Measurements from ENCODE around the gene LYPD5. TPM values are rescaled to one million over a fixed set of nuclear protein-coding genes. Genes with fewer than 3 reads are reported as not detected.

LYPD5 gene
- total RNA-seq, 1 experiment from 2014 or later, result 0.46 TPM

DNA sequence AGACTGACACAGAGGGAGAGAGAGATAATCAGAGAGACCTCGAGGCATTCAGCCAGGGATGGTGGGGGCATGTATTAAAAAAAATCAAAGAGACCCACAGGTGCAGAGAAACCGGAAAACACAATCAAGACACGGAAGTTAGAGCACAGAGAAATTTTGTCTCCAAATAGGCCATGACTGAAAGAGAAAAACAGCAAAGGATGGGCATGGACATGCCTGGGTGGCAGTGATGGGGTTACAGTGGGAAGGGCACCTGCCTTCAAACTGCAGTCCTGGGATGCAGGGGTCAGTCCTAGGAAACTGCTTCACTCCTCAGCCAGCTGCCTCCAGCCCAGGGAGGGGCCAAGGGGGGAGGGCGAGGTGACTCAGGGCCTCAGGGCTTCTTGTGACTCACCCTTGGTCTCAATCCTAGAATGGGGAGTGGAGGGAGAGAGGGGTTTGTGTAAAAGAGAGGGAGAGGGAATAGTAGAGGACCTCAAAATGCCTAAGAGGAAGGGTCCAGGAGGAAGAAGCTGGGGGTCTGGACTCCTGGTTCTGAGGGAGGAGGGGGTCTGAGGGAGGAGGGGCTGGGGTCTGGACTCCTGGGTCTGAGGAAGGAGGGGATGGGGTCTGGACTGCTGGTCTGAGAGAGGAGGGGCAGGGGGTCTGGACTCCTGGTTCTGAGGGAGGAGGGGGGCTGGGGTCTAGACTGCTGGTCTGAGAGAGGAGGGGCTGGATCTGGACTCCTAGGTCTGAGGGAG lies 17.8 kb downstream of the LYPD5 start (continued):
- no peak for TF ChIP-seq TEAD1 (CRISPR knock-in tag; IDR thresholded peaks at IDR 0.05)
- TF ChIP-seq ZNF232 (CRISPR knock-in tag; IDR thresholded peaks at IDR 0.05), result no peak
- TF ChIP-seq ZNF416 (CRISPR knock-in tag; IDR thresholded peaks at IDR 0.05), result no peak
- TF ChIP-seq FOXP1 (CRISPR knock-in tag; IDR thresholded peaks at IDR 0.05; ENCODE audit: borderline replicate concordance), result no peak
- TF ChIP-seq NFYB (CRISPR knock-in tag; conservative IDR thresholded peaks at IDR 0.05; ENCODE audit: low read depth), result no peak
- no peak for TF ChIP-seq TP53 (CRISPR knock-in tag; IDR thresholded peaks at IDR 0.05)
- TF ChIP-seq IRF2 (CRISPR knock-in tag; IDR thresholded peaks at IDR 0.05; ENCODE audit: borderline replicate concordance, low read depth), result no peak
- TF ChIP-seq, protein P1, sequence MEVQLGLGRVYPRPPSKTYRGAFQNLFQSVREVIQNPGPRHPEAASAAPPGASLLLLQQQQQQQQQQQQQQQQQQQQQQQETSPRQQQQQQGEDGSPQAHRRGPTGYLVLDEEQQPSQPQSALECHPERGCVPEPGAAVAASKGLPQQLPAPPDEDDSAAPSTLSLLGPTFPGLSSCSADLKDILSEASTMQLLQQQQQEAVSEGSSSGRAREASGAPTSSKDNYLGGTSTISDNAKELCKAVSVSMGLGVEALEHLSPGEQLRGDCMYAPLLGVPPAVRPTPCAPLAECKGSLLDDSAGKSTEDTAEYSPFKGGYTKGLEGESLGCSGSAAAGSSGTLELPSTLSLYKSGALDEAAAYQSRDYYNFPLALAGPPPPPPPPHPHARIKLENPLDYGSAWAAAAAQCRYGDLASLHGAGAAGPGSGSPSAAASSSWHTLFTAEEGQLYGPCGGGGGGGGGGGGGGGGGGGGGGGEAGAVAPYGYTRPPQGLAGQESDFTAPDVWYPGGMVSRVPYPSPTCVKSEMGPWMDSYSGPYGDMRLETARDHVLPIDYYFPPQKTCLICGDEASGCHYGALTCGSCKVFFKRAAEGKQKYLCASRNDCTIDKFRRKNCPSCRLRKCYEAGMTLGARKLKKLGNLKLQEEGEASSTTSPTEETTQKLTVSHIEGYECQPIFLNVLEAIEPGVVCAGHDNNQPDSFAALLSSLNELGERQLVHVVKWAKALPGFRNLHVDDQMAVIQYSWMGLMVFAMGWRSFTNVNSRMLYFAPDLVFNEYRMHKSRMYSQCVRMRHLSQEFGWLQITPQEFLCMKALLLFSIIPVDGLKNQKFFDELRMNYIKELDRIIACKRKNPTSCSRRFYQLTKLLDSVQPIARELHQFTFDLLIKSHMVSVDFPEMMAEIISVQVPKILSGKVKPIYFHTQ (CRISPR knock-in tag; IDR thresholded peaks at IDR 0.05), result no peak
- no peak for TF ChIP-seq CBFB (CRISPR knock-in tag; IDR thresholded peaks at IDR 0.05; ENCODE audit: low read depth)
- no peak for TF ChIP-seq GRHL2 (CRISPR knock-in tag; IDR thresholded peaks at IDR 0.05; ENCODE audit: insufficient replicate concordance, severe bottlenecking)

DNA sequence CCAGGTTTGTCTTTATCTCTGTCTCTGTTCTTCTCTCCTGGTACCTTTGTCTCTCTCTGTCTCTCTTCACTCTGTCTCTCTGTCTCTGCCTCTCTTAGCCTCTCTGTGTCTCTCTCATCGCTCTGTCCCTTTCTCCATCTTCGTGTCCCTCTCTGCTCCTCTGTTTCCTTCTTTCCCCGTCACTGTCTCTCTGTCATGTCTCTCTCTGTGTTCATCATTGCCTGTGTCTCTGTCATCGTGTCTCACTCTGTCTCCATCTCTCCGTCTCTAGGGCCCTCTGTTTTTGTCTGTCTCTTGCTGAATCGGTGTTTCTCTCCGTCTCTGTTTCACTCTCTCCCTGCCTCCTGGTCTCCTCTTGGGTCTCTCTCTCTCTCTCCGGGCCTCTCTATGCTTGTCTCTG lies 18.6 kb downstream of the LYPD5 start:
- CTCF ChIA-PET, result interaction anchor here (0.9 kb wide), 1 partner anchor 38 kb away, joined by 3 read pairs; no protein-coding TSS in a partner anchor
- TF ChIP-seq JAZF1 (CRISPR knock-in tag; IDR thresholded peaks at IDR 0.05) (no peak), ESRRA (CRISPR knock-in tag; IDR thresholded peaks at IDR 0.05; ENCODE audit: borderline replicate concordance) (no peak), GTF2I (CRISPR knock-in tag; conservative IDR thresholded peaks at IDR 0.05) (no peak), TEAD1 (CRISPR knock-in tag; IDR thresholded peaks at IDR 0.05) (no peak), GRHL2 (CRISPR knock-in tag; IDR thresholded peaks at IDR 0.05; ENCODE audit: insufficient replicate concordance, severe bottlenecking) (no peak), OVOL2 (CRISPR knock-in tag; IDR thresholded peaks at IDR 0.05; ENCODE audit: borderline replicate concordance) (no peak), SOX15 (CRISPR knock-in tag; IDR thresholded peaks at IDR 0.05) (no peak), NR2C2 (CRISPR knock-in tag; IDR thresholded peaks at IDR 0.05) (no peak), ZBTB21 (CRISPR knock-in tag; IDR thresholded peaks at IDR 0.05; ENCODE audit: borderline replicate concordance) (no peak)
- TF ChIP-seq, protein P2, sequence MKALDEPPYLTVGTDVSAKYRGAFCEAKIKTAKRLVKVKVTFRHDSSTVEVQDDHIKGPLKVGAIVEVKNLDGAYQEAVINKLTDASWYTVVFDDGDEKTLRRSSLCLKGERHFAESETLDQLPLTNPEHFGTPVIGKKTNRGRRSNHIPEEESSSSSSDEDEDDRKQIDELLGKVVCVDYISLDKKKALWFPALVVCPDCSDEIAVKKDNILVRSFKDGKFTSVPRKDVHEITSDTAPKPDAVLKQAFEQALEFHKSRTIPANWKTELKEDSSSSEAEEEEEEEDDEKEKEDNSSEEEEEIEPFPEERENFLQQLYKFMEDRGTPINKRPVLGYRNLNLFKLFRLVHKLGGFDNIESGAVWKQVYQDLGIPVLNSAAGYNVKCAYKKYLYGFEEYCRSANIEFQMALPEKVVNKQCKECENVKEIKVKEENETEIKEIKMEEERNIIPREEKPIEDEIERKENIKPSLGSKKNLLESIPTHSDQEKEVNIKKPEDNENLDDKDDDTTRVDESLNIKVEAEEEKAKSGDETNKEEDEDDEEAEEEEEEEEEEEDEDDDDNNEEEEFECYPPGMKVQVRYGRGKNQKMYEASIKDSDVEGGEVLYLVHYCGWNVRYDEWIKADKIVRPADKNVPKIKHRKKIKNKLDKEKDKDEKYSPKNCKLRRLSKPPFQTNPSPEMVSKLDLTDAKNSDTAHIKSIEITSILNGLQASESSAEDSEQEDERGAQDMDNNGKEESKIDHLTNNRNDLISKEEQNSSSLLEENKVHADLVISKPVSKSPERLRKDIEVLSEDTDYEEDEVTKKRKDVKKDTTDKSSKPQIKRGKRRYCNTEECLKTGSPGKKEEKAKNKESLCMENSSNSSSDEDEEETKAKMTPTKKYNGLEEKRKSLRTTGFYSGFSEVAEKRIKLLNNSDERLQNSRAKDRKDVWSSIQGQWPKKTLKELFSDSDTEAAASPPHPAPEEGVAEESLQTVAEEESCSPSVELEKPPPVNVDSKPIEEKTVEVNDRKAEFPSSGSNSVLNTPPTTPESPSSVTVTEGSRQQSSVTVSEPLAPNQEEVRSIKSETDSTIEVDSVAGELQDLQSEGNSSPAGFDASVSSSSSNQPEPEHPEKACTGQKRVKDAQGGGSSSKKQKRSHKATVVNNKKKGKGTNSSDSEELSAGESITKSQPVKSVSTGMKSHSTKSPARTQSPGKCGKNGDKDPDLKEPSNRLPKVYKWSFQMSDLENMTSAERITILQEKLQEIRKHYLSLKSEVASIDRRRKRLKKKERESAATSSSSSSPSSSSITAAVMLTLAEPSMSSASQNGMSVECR (CRISPR knock-in tag; IDR thresholded peaks at IDR 0.05; ENCODE audit: borderline replicate concordance), result no peak
- TF ChIP-seq, protein P3, sequence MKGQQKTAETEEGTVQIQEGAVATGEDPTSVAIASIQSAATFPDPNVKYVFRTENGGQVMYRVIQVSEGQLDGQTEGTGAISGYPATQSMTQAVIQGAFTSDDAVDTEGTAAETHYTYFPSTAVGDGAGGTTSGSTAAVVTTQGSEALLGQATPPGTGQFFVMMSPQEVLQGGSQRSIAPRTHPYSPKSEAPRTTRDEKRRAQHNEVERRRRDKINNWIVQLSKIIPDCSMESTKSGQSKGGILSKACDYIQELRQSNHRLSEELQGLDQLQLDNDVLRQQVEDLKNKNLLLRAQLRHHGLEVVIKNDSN (CRISPR knock-in tag; IDR thresholded peaks at IDR 0.05), result no peak
- TF ChIP-seq, protein P4, sequence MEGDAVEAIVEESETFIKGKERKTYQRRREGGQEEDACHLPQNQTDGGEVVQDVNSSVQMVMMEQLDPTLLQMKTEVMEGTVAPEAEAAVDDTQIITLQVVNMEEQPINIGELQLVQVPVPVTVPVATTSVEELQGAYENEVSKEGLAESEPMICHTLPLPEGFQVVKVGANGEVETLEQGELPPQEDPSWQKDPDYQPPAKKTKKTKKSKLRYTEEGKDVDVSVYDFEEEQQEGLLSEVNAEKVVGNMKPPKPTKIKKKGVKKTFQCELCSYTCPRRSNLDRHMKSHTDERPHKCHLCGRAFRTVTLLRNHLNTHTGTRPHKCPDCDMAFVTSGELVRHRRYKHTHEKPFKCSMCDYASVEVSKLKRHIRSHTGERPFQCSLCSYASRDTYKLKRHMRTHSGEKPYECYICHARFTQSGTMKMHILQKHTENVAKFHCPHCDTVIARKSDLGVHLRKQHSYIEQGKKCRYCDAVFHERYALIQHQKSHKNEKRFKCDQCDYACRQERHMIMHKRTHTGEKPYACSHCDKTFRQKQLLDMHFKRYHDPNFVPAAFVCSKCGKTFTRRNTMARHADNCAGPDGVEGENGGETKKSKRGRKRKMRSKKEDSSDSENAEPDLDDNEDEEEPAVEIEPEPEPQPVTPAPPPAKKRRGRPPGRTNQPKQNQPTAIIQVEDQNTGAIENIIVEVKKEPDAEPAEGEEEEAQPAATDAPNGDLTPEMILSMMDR (IDR thresholded peaks at IDR 0.05), result no peak
- TF ChIP-seq, protein P5, sequence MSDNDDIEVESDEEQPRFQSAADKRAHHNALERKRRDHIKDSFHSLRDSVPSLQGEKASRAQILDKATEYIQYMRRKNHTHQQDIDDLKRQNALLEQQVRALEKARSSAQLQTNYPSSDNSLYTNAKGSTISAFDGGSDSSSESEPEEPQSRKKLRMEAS (CRISPR knock-in tag; IDR thresholded peaks at IDR 0.05), result no peak
- TF ChIP-seq, protein P6, sequence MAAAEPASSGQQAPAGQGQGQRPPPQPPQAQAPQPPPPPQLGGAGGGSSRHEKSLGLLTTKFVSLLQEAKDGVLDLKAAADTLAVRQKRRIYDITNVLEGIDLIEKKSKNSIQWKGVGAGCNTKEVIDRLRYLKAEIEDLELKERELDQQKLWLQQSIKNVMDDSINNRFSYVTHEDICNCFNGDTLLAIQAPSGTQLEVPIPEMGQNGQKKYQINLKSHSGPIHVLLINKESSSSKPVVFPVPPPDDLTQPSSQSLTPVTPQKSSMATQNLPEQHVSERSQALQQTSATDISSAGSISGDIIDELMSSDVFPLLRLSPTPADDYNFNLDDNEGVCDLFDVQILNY (CRISPR knock-in tag; IDR thresholded peaks at IDR 0.05), result no peak
- TF ChIP-seq, protein P7, sequence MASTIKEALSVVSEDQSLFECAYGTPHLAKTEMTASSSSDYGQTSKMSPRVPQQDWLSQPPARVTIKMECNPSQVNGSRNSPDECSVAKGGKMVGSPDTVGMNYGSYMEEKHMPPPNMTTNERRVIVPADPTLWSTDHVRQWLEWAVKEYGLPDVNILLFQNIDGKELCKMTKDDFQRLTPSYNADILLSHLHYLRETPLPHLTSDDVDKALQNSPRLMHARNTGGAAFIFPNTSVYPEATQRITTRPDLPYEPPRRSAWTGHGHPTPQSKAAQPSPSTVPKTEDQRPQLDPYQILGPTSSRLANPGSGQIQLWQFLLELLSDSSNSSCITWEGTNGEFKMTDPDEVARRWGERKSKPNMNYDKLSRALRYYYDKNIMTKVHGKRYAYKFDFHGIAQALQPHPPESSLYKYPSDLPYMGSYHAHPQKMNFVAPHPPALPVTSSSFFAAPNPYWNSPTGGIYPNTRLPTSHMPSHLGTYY (CRISPR knock-in tag; IDR thresholded peaks at IDR 0.05), result no peak

More for the DNA sequence above, 18.6 kb downstream of the LYPD5 start:
- DNase-seq (ENCODE audit: low spot score) (no peak), ATAC-seq (no peak)
- Mint-ChIP-seq H3K9me3 (no peaks in the 10 kb centered on the region), H3K4me1 (peaks cover 18% of the 10 kb centered on the region), H3K4me3 (no peak overlapping the region), H3K36me3 (no peaks in the 10 kb centered on the region), H3K27ac (no peak overlapping the region), H3K27me3 (ENCODE audit: low read depth) (no peaks in the 10 kb centered on the region)
- POLR2A ChIA-PET, result no interaction called here

Measured in WTC11 (cell line).